Ascending aorta (tissue), 2 donors: ENCODE data around the gene NT5C2. TPM values are rescaled to one million over a fixed set of nuclear protein-coding genes. Genes with fewer than 3 reads are reported as not detected.

Source experiments
- DNase-seq, 2 donors: peaks; one replicate each; pipeline ENCODE4 v3.0.0-alpha.2; 2019; ENCODE audit warnings: low spot score in 2 of 2
- H3K27ac ChIP-seq, 2 donors: fragments of 200-600 bp; sonication (generic); one replicate each; pipeline ENCODE4 v1.5.1; 2016 to 2017; ENCODE audit warnings: mild to moderate bottlenecking in 1 of 2
- H3K27me3 ChIP-seq: fragments of 200-600 bp; sonication (generic); one replicate; pipeline ENCODE4 v1.5.1; 2017
- H3K36me3 ChIP-seq, 2 donors: fragments of 200-600 bp; sonication (generic); one replicate each; pipeline ENCODE4 v1.5.1; 2016
- H3K4me1 ChIP-seq, 2 donors: fragments of 200-600 bp; sonication (generic); one replicate each; pipeline ENCODE4 v1.5.1; 2016 to 2017; ENCODE audit warnings: mild to moderate bottlenecking in 1 of 2
- H3K4me3 ChIP-seq, 2 donors: fragments of 200-600 bp; sonication (generic); one replicate each; pipeline ENCODE4 v1.5.1; 2016 to 2017; ENCODE audit warnings: mild to moderate bottlenecking in 1 of 2
- H3K9me3 ChIP-seq, 2 donors: fragments of 200-600 bp; sonication (generic); one replicate each; pipeline ENCODE4 v1.5.1; 2016
- intact Hi-C: fragments of 100-400 bp; cut with DNase I; formaldehyde crosslinking; loops from one replicate; pipeline ENCODE4 v1.15.1; 2023
- total RNA-seq: library from RNA; depleted of rRNA; stranded (reverse); fragments of >200 nt; gene quantifications from one replicate; pipeline ENCODE4 v1.1.0, GENCODE V29; 2016
- TF ChIP-seq, protein P1 (sequence below), 3 experiments: fragments of 200-600 bp in 2 of 3; fragments of 450-650 bp in 1 of 3; sonication (generic) in 2 of 3; IDR thresholded peaks; one replicate each; pipeline ENCODE4 v1.5.1; 2016 to 2019; ENCODE audit warnings: antibody characterized with exemption in 3 of 3, mild to moderate bottlenecking in 1 of 3, moderate library complexity in 1 of 3

NT5C2 gene
- total RNA-seq, 1 donor from 2014 or later, result 25.9 TPM

GRCh38 chr10:103100620-103101019, 92.5 kb downstream of the NT5C2 start:
- Histone ChIP-seq H3K36me3 (peaks cover 36 to 55% of the 10 kb centered on the region in 2 donors), H3K27me3 (no peaks in the 10 kb centered on the region), H3K27ac (peak overlapping the region in 1 of 2 donors; percentile 24), H3K4me3 (no peak overlapping the region), H3K4me1 (peaks cover 0 to 21% of the 10 kb centered on the region in 2 donors), H3K9me3 (no peaks in the 10 kb centered on the region)
- intact Hi-C loops, result loop anchor here (5.0 kb wide), 1 partner anchor 132 kb away; no protein-coding TSS in a partner anchor
- TF ChIP-seq, protein P1, sequence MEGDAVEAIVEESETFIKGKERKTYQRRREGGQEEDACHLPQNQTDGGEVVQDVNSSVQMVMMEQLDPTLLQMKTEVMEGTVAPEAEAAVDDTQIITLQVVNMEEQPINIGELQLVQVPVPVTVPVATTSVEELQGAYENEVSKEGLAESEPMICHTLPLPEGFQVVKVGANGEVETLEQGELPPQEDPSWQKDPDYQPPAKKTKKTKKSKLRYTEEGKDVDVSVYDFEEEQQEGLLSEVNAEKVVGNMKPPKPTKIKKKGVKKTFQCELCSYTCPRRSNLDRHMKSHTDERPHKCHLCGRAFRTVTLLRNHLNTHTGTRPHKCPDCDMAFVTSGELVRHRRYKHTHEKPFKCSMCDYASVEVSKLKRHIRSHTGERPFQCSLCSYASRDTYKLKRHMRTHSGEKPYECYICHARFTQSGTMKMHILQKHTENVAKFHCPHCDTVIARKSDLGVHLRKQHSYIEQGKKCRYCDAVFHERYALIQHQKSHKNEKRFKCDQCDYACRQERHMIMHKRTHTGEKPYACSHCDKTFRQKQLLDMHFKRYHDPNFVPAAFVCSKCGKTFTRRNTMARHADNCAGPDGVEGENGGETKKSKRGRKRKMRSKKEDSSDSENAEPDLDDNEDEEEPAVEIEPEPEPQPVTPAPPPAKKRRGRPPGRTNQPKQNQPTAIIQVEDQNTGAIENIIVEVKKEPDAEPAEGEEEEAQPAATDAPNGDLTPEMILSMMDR (IDR thresholded peaks at IDR 0.05), result no peak
- no peak for DNase-seq

DNA sequence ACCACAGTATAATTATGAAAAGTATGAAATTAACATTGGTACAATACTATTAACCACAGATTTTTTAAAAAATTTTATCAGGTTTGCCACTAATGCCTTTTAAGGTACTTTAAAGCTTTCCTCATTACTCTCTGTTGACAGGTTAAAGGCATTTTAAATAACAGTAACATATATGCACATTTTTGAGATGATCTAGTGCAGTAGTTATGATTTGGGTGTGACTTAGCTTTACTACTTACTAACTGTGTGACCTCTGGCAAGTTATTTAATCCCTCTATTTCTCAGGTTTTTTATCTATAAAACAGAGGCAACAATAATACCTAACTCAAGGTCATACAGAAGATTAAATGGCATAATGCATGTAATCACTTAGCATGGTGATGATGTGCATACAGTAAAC, 94.8 kb downstream of the NT5C2 start:
- TF ChIP-seq, protein P1 (IDR thresholded peaks at IDR 0.05), result no peak
- Histone ChIP-seq H3K9me3 (no peaks in the 10 kb centered on the region), H3K4me1 (peaks cover 0 to 8% of the 10 kb centered on the region in 2 donors), H3K27me3 (no peaks in the 10 kb centered on the region), H3K4me3 (no peak overlapping the region), H3K36me3 (peaks cover 47 to 59% of the 10 kb centered on the region in 2 donors), H3K27ac (peak overlapping the region in 1 of 2 donors; percentile 9)
- intact Hi-C loops, result no loop called here
- no peak for DNase-seq

DNA sequence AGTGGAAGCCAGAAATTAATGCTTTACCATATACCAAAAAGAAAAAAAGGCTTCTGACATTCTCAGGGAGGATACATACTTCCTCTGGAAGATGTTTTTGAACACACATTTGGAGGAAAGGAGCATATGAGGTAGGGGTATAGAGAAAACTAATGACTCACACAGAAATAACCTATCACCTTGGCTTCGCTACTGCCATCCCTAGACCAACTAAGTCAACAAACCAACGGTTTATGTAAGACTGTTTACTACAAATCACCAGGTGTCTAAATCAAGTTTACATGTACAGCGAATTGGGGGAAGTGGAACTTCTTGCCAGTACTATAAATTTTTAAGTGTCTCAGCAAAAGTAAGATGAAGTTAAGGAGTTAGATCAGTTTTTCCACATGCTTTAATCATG, 96.9 kb downstream of the NT5C2 start:
- DNase-seq, result no peak
- H3K4me3 ChIP-seq, result no peak overlapping the region
- peaks cover 61 to 72% of the 10 kb centered on the region in 2 donors for H3K36me3 ChIP-seq
- H3K27ac ChIP-seq, result peak overlapping the region; percentile 27 to 30
- TF ChIP-seq, protein P1 (IDR thresholded peaks at IDR 0.05), result no peak
- H3K9me3 ChIP-seq, result no peaks in the 10 kb centered on the region
- intact Hi-C loops, result no loop called here
- no peaks in the 10 kb centered on the region for H3K4me1 ChIP-seq
- H3K27me3 ChIP-seq, result no peaks in the 10 kb centered on the region

DNA sequence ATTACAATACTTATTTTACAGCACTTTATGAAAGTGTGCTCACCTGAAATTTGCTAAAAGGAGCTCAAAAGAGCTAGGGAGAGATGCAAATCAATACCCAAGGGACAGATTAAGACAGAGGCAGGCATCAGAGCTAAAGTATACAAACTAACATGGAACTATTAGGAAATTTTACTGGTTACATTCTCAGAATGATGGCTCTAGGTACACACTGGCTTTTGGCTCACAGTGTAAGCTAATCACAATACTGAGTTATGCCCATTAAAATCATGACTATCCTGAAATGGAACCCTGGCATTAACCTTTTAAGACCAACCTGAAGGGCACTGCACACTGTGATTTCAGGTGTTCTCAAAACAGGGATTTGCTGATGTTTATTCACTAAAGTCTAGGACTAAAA, 98.1 kb downstream of the NT5C2 start:
- TF ChIP-seq, protein P1 (IDR thresholded peaks at IDR 0.05), result no peak
- Histone ChIP-seq H3K27ac (no peak overlapping the region), H3K27me3 (no peaks in the 10 kb centered on the region), H3K4me3 (no peak overlapping the region), H3K9me3 (no peaks in the 10 kb centered on the region), H3K36me3 (peaks cover 64 to 72% of the 10 kb centered on the region in 2 donors), H3K4me1 (no peaks in the 10 kb centered on the region)
- intact Hi-C loops, result no loop called here
- DNase-seq, result no peak

- Histone ChIP-seq H3K4me3 (no peak overlapping the region), H3K9me3 (no peaks in the 10 kb centered on the region), H3K27ac (peak overlapping the region in 1 of 2 donors; percentile 25), H3K27me3 (no peaks in the 10 kb centered on the region), H3K4me1 (peaks cover 0 to 14% of the 10 kb centered on the region in 2 donors), H3K36me3 (peaks cover 56 to 72% of the 10 kb centered on the region in 2 donors)
- TF ChIP-seq, protein P1 (IDR thresholded peaks at IDR 0.05), result no peak
- no peak for DNase-seq
- intact Hi-C loops, result no loop called here
Observed at GRCh38 chr10:103090911-103091310, 102.2 kb downstream of the NT5C2 start.

- peaks cover 0 to 19% of the 10 kb centered on the region in 2 donors for H3K4me1 ChIP-seq
- DNase-seq, result no peak
- TF ChIP-seq, protein P1 (IDR thresholded peaks at IDR 0.05), result no peak
- H3K9me3 ChIP-seq, result no peaks in the 10 kb centered on the region
- H3K27ac ChIP-seq, result peak overlapping the region in 1 of 2 donors; percentile 80
- H3K36me3 ChIP-seq, result peaks cover 58 to 74% of the 10 kb centered on the region in 2 donors
- no peak overlapping the region for H3K4me3 ChIP-seq
- H3K27me3 ChIP-seq, result no peaks in the 10 kb centered on the region
- intact Hi-C loops, result no loop called here
Observed at GRCh38 chr10:103089493-103089892, 103.6 kb downstream of the NT5C2 start.
